ENCODE results near the gene RIN2.

GRCh38 chr20:19783966-19784401 lies 25.9 kb downstream of the RIN2 start:
- TF ChIP-seq CTCF (optimal IDR thresholded peaks at IDR 0.05 in 1 of 3, IDR thresholded peaks at IDR 0.05 in 1 of 3, conservative IDR thresholded peaks at IDR 0.05 in 1 of 3; ENCODE audit: extremely low read depth in 1 of 3, insufficient read depth in 2 of 3, low read length in 3 of 3) (peak in 1 of 3 experiments; percentile 27), EZH2 (IDR thresholded peaks at IDR 0.05; ENCODE audit: low read length) (no peak)

All from keratinocyte (primary cell).